ENCODE data around the gene NXPE2.

The NXPE2 gene

DNA sequence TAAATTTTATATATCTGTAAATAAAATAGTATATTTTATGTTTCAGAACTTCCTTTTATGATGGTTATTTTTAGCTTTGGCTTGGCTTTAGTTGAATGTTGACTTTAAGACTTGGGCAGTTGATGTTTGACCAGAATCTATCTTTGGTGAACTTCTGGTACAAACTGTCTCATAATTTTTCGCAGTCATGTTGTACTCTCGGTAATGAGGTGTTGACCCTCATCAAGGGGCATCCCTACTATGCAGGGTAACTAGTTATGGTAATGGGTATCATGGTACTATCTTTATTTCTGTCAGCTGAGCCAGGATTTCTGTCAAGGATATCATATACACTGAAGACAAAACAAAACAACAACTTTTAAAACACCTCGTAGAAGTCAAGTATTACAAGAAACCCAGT lies 67.7 kb downstream of the NXPE2 start:
- DNase-seq: no peak

All from NCI-H524 (cell line).